HCT116 (cell line): ENCODE data around the gene NOC2L. TPM values are rescaled to one million over a fixed set of nuclear protein-coding genes. Genes with fewer than 3 reads are reported as not detected.

Source experiments
- ATAC-seq: fragments of 200-7000 bp; cut with Tn5 transposase; 2 replicates; pipeline ENCODE4 v1.9.1; 2020; ENCODE audit warnings: mild to moderate bottlenecking, moderate library complexity
- BruUV-seq: library from RNA; stranded (reverse); fragments of 400-500 nt; replicated peaks from 2 replicates; lab custom pipeline; 2021; lab: Mats Ljungman, UMichigan
- CTCF ChIA-PET: fragments of 300-600 bp; sonication (Branson Sonifier 250); formaldehyde crosslinking; loops from one replicate; lab custom pipeline; 2021; ENCODE audit warnings: antibody characterized with exemption; lab: Charles Lee
- POLR2A ChIA-PET: fragments of 300-600, 350-600 bp; sonication (Branson Sonifier 250); formaldehyde crosslinking; loops from one replicate; lab custom pipeline; 2021; ENCODE audit warnings: antibody characterized with exemption; lab: Charles Lee
- RAD21 ChIA-PET, 2 experiments: fragments of 300-600 bp; sonication (Branson Sonifier 250); formaldehyde crosslinking; loops; one replicate each; lab custom pipeline; 2023; ENCODE audit warnings: low total read pairs in 2 of 2; ENCODE audit not compliant: uncharacterized antibody in 2 of 2, unreplicated experiment in 2 of 2, low non-redundant PET in 1 of 2; lab: Charles Lee
- DNase-seq: peaks from one replicate; pipeline ENCODE4 v3.0.0-alpha.2; 2010; ENCODE audit warnings: low read depth, low spot score
- H2AFZ ChIP-seq: fragments of 200-600 bp; shearing (Covaris generic), sonication (generic); 2 replicates; pipeline ENCODE4 v1.6.1; 2017; ENCODE audit warnings: low read depth, mixed run types, mixed read lengths, antibody characterized with exemption, low read length; ENCODE audit not compliant: poor library complexity, severe bottlenecking
- H3K27ac ChIP-seq: 2 replicates; pipeline ENCODE4 v1.5.1; 2012; ENCODE audit warnings: low read depth, low read length
- H3K27me3 ChIP-seq: fragments of 200-600 bp; sonication (generic); 2 replicates; pipeline ENCODE4 v1.6.1; 2016; ENCODE audit warnings: mixed run types, low read length, mixed read lengths; ENCODE audit not compliant: insufficient read depth
- H3K36me3 ChIP-seq, 2 experiments: fragments of 200-500 bp in 1 of 2; fragments of 200-600 bp in 1 of 2; sonication (Bioruptor generic) in 1 of 2; sonication (generic) in 1 of 2; 2 replicates each; pipeline versions ENCODE4 v1.5.1 to v1.6.1; 2014 to 2016; ENCODE audit warnings: low read length in 2 of 2, inconsistent platforms in 1 of 2, mixed read lengths in 1 of 2, mixed run types in 1 of 2; ENCODE audit not compliant: insufficient read depth in 2 of 2, control insufficient read depth in 1 of 2
- H3K4me1 ChIP-seq, 2 experiments: fragments of 200-600 bp in 1 of 2; sonication (generic) in 1 of 2; 2 replicates each; pipeline versions ENCODE4 v1.5.1 to v1.6.1; 2012 to 2017; ENCODE audit warnings: low read length in 2 of 2, inconsistent platforms in 1 of 2, mild to moderate bottlenecking in 1 of 2, mixed read lengths in 1 of 2, mixed run types in 1 of 2, moderate library complexity in 1 of 2; ENCODE audit not compliant: insufficient read depth in 2 of 2, control insufficient read depth in 1 of 2
- H3K4me2 ChIP-seq: fragments of 200-600 bp; sonication (generic); 2 replicates; pipeline ENCODE4 v1.6.1; 2017; ENCODE audit warnings: mixed run types, low read length, mixed read lengths
- H3K4me3 ChIP-seq, 2 experiments: fragments of 200-600 bp in 1 of 2; sonication (generic) in 1 of 2; replicated peaks in 1 of 2; 2 replicates each; pipeline ENCODE4 v1.5.1; 2011 to 2016; ENCODE audit warnings: low read length in 2 of 2, control low read depth in 1 of 2, low read depth in 1 of 2, mild to moderate bottlenecking in 1 of 2, mixed read lengths in 1 of 2, mixed run types in 1 of 2
- H3K79me2 ChIP-seq: fragments of 200-600 bp; sonication (generic); 2 replicates; pipeline ENCODE4 v1.6.1; 2017; ENCODE audit warnings: mild to moderate bottlenecking, mixed run types, low read length, moderate library complexity, mixed read lengths; ENCODE audit not compliant: insufficient read depth
- H3K9ac ChIP-seq: fragments of 200-600 bp; sonication (generic); 2 replicates; pipeline ENCODE4 v1.6.1; 2016; ENCODE audit warnings: low read length, mixed read lengths
- H3K9me2 ChIP-seq: fragments of 200-600 bp; sonication (generic), shearing (Covaris generic); 2 replicates; pipeline ENCODE4 v1.6.1; 2017; ENCODE audit warnings: mixed run types, mild to moderate bottlenecking, moderate library complexity; ENCODE audit not compliant: insufficient read depth
- H3K9me3 ChIP-seq, 2 experiments: fragments of 200-500 bp in 1 of 2; fragments of 200-600 bp in 1 of 2; sonication (Bioruptor generic) in 1 of 2; sonication (generic) in 1 of 2; 2 replicates each; pipeline ENCODE4 v1.6.1; 2014 to 2017; ENCODE audit warnings: low read length in 2 of 2, mixed read lengths in 2 of 2, inconsistent platforms in 1 of 2, low read depth in 1 of 2, mild to moderate bottlenecking in 1 of 2, mixed run types in 1 of 2, moderate library complexity in 1 of 2; ENCODE audit not compliant: control insufficient read depth in 1 of 2, insufficient read depth in 1 of 2
- H4K20me1 ChIP-seq: fragments of 200-600 bp; sonication (generic), shearing (Covaris generic); 2 replicates; pipeline ENCODE4 v1.6.1; 2017; ENCODE audit warnings: mixed run types, mild to moderate bottlenecking, moderate library complexity; ENCODE audit not compliant: insufficient read depth
- CBX3 ChIP-seq: IDR thresholded peaks from 2 replicates; pipeline ENCODE4 v1.6.1; 2012; ENCODE audit warnings: low read depth
- CEBPB ChIP-seq: IDR thresholded peaks from 2 replicates; pipeline ENCODE4 v1.6.1; 2012; ENCODE audit warnings: low read depth
- CTCF ChIP-seq, 3 experiments: fragments of 200-600 bp in 1 of 3; sonication (generic) in 1 of 3; IDR thresholded peaks in 2 of 3; conservative IDR thresholded peaks in 1 of 3; 2 replicates each; pipeline ENCODE4 v1.5.1; 2012 to 2017; ENCODE audit warnings: low read depth in 2 of 3, low read length in 2 of 3, antibody characterized with exemption in 1 of 3, borderline replicate concordance in 1 of 3, control low read depth in 1 of 3, mild to moderate bottlenecking in 1 of 3, mixed read lengths in 1 of 3, mixed run types in 1 of 3, moderate library complexity in 1 of 3; ENCODE audit not compliant: insufficient read depth in 1 of 3
- EZH2 ChIP-seq: fragments of 200-600 bp; sonication (generic); IDR thresholded peaks from 2 replicates; pipeline ENCODE4 v1.6.1; 2017; ENCODE audit warnings: antibody characterized with exemption, mixed run types
- EZH2phosphoT487 ChIP-seq: fragments of 200-600 bp; IDR thresholded peaks from 2 replicates; pipeline ENCODE4 v1.6.1; 2018; ENCODE audit warnings: antibody characterized with exemption, borderline replicate concordance
- FOSL1 ChIP-seq: IDR thresholded peaks from 2 replicates; pipeline ENCODE4 v1.6.1; 2012; ENCODE audit warnings: low read depth
- POLR2AphosphoS5 ChIP-seq: IDR thresholded peaks from 2 replicates; pipeline ENCODE4 v1.6.1; 2011; ENCODE audit warnings: mild to moderate bottlenecking, low read depth, low read length, moderate library complexity
- RAD21 ChIP-seq: IDR thresholded peaks from 2 replicates; pipeline ENCODE4 v1.6.1; 2012; ENCODE audit warnings: low read depth, mild to moderate bottlenecking
- SP1 ChIP-seq: IDR thresholded peaks from 2 replicates; pipeline ENCODE4 v1.6.1; 2012; ENCODE audit warnings: low read depth
- TCF7L2 ChIP-seq: IDR thresholded peaks from 2 replicates; pipeline ENCODE4 v1.7.0; 2011; ENCODE audit warnings: borderline replicate concordance, inconsistent platforms; ENCODE audit not compliant: insufficient read depth, insufficient read length; ENCODE audit errors: extremely low read depth
- ZFX ChIP-seq: fragments of 450-650 bp; IDR thresholded peaks from 2 replicates; pipeline ENCODE4 v1.6.1; 2017
- ZNF274 ChIP-seq: fragments of 200-500 bp; sonication (Bioruptor generic); IDR thresholded peaks from 2 replicates; pipeline ENCODE4 v1.6.1; 2014; ENCODE audit warnings: mild to moderate bottlenecking, low read depth, low read length, inconsistent platforms
- intact Hi-C: fragments of 100-400 bp; cut with micrococcal nuclease; formaldehyde crosslinking; loops from 2 replicates; pipeline ENCODE4 v1.10.0; 2022
- total RNA-seq: library from RNA; stranded (reverse); gene quantifications from one replicate; pipeline ENCODE4 v1.2.1, GENCODE V29; 2021; ENCODE audit not compliant: unreplicated experiment

The NOC2L gene
- total RNA-seq, 1 experiment from 2014 or later: 260 TPM

- Histone ChIP-seq H3K4me2 (no peak overlapping the region), H3K9me2 (no peaks in the 10 kb centered on the region), H3K27ac (no peak overlapping the region), H2AFZ (no peak overlapping the region), H3K36me3 (no peaks in the 10 kb centered on the region), H4K20me1 (no peaks in the 10 kb centered on the region), H3K4me1 (peaks cover 37 to 59% of the 10 kb centered on the region in 2 experiments), H3K27me3 (no peaks in the 10 kb centered on the region), H3K4me3 (no peak overlapping the region), H3K9me3 (no peaks in the 10 kb centered on the region), H3K9ac (no peak overlapping the region), H3K79me2 (no peaks in the 10 kb centered on the region)
- TF ChIP-seq EZH2: no peak
- ChIA-PET RAD21 (no interaction called here), POLR2A (no interaction called here), CTCF (no interaction called here)
- ATAC-seq (no peak), DNase-seq (no peak)
- no TSS peak for BruUV-seq
- intact Hi-C loops: no loop called here
These were observed 50.4 kb downstream of the NOC2L start for GRCh38 chr1:908661-909060.

GRCh38 chr1:907611-908451 lies 51.2 kb downstream of the NOC2L start:
- RAD21 ChIA-PET: no interaction called here
- Histone ChIP-seq H3K27ac (no peak overlapping the region), H4K20me1 (no peaks in the 10 kb centered on the region), H3K9me2 (no peaks in the 10 kb centered on the region), H3K4me3 (no peak overlapping the region), H3K9ac (no peak overlapping the region), H3K9me3 (no peaks in the 10 kb centered on the region), H3K79me2 (no peaks in the 10 kb centered on the region), H3K36me3 (no peaks in the 10 kb centered on the region), H2AFZ (no peak overlapping the region), H3K4me2 (no peak overlapping the region; the same call in 1 of the 2 replicates), H3K4me1 (peaks cover 38 to 61% of the 10 kb centered on the region in 2 experiments), H3K27me3 (no peaks in the 10 kb centered on the region)
- TF ChIP-seq CEBPB (no peak), POLR2AphosphoS5 (no peak), ZNF274 (no peak), EZH2phosphoT487 (no peak), TCF7L2 (no peak), SP1 (no peak), ZFX (no peak), FOSL1 (no peak), RAD21 (no peak), CTCF (IDR thresholded peaks at IDR 0.05 in 2 of 3, conservative IDR thresholded peaks at IDR 0.05 in 1 of 3; ENCODE audit: borderline replicate concordance in 1 of 3, insufficient read depth in 1 of 3, low read depth in 2 of 3, low read length in 2 of 3) (no peak), CBX3 (no peak), EZH2 (no peak)
- CTCF ChIA-PET: no interaction called here
- intact Hi-C loops: loop anchor here (2.0 kb wide), 1 partner anchor 33 kb away; no protein-coding TSS in a partner anchor
- POLR2A ChIA-PET: no interaction called here
- BruUV-seq: no TSS peak
- DNase-seq (no peak), ATAC-seq (no peak)
